Nucleus accumbens (tissue), 56 donors: ENCODE measurements around the gene DGCR8.

Experiments used
- DNase-seq, 56 donors: peaks; one replicate each; lab custom pipeline; 2025; lab: John Stamatoyannopoulos, UW

The DGCR8 gene

GRCh38 chr22:20107951-20108756 is 28.1 kb downstream of the DGCR8 start:
- DNase-seq, result no peak

- DNase-seq, result no peak
These were observed 28.8 kb downstream of the DGCR8 start for GRCh38 chr22:20108757-20109230.

GRCh38 chr22:20109411-20110358 is 29.6 kb downstream of the DGCR8 start:
- no peak for DNase-seq

- DNase-seq, result no peak
These were observed 30.4 kb downstream of the DGCR8 start for GRCh38 chr22:20110359-20110985.

GRCh38 chr22:20111045-20111688 is 31.1 kb downstream of the DGCR8 start:
- no peak for DNase-seq

- peak in 12 of 56 donors; percentile 11 to 60 (median 29) for DNase-seq
These were observed 31.9 kb downstream of the DGCR8 start for GRCh38 chr22:20111689-20112622.

GRCh38 chr22:20112623-20113511 is 32.8 kb downstream of the DGCR8 start:
- no peak for DNase-seq

- DNase-seq, result no peak
These were observed 33.7 kb downstream of the DGCR8 start for GRCh38 chr22:20113551-20114310.

- DNase-seq, result no peak
These were observed 34.8 kb downstream of the DGCR8 start for GRCh38 chr22:20114506-20115475.

- DNase-seq, result no peak
These were observed 35.8 kb downstream of the DGCR8 start, which contains the start of gene RANBP1 for GRCh38 chr22:20115691-20116375. Gene RANBP1, plus strand, starts transcription at chr22:20116104. Its CDS starts 81 bp downstream, at chr22:20116185.

- no peak for DNase-seq
These were observed 36.4 kb downstream of the DGCR8 start for GRCh38 chr22:20116376-20116950.

- peak; percentile 74 to 98 (median 95) for DNase-seq
These were observed 37.1 kb downstream of the DGCR8 start, which contains the start of gene TRMT2A for GRCh38 chr22:20116951-20117632. Gene TRMT2A, minus strand, starts transcription at chr22:20117226. Its CDS starts 320 bp downstream, at chr22:20116906.

- DNase-seq, result peak in 3 of 56 donors; percentile 33 to 50 (median 45)
These were observed 37.7 kb downstream of the DGCR8 start for GRCh38 chr22:20117633-20118299.
